Trophoblast cell (in vitro differentiated cells and primary cell): Measurements from ENCODE around the gene OR10G2.
"Not testable (repeated sequence)": the region's sequence is repeated elsewhere in the genome, so short reads cannot be mapped to it uniquely, and the experiment has no call there.

Source experiments
- DNase-seq, 2 donors: peaks; one replicate each; pipeline ENCODE4 v3.0.0-alpha.2; 2016
- H2AFZ ChIP-seq: 2 replicates; pipeline ENCODE4 v1.6.1; 2013; ENCODE audit warnings: low read length, moderate library complexity, mild to moderate bottlenecking; ENCODE audit not compliant: insufficient read depth, poor library complexity
- H2AK5ac ChIP-seq: 2 replicates; pipeline ENCODE4 v1.6.1; 2013; ENCODE audit warnings: mild to moderate bottlenecking, low read length
- H2BK120ac ChIP-seq: 2 replicates; pipeline ENCODE4 v1.6.1; 2013; ENCODE audit warnings: low read length, mild to moderate bottlenecking, moderate library complexity; ENCODE audit not compliant: insufficient read depth, poor library complexity
- H2BK12ac ChIP-seq: 2 replicates; pipeline ENCODE4 v1.6.1; 2013; ENCODE audit warnings: mild to moderate bottlenecking, low read length, moderate library complexity
- H2BK5ac ChIP-seq: 2 replicates; pipeline ENCODE4 v1.6.1; 2013; ENCODE audit warnings: low read length, low read depth, moderate library complexity, mild to moderate bottlenecking; ENCODE audit not compliant: poor library complexity
- H3K14ac ChIP-seq: 2 replicates; pipeline ENCODE4 v1.6.1; 2013; ENCODE audit warnings: mild to moderate bottlenecking, low read length
- H3K18ac ChIP-seq: 2 replicates; pipeline ENCODE4 v1.6.1; 2013; ENCODE audit warnings: mild to moderate bottlenecking, low read length
- H3K23ac ChIP-seq: 2 replicates; pipeline ENCODE4 v1.6.1; 2013; ENCODE audit warnings: low read length
- H3K27ac ChIP-seq: 2 replicates; pipeline ENCODE4 v1.5.1; 2013; ENCODE audit warnings: low read depth, mild to moderate bottlenecking, inconsistent platforms, low read length, moderate library complexity
- H3K27me3 ChIP-seq: 2 replicates; pipeline ENCODE4 v1.6.1; 2013; ENCODE audit warnings: inconsistent platforms, mild to moderate bottlenecking, low read length, moderate library complexity; ENCODE audit not compliant: insufficient read depth
- H3K36me3 ChIP-seq, 2 experiments: 1 replicate in 1 of 2; 2 replicates in 1 of 2; pipeline ENCODE4 v1.6.1; 2013; ENCODE audit warnings: low read length in 2 of 2, mild to moderate bottlenecking in 2 of 2, moderate library complexity in 1 of 2; ENCODE audit not compliant: insufficient read depth in 2 of 2, control insufficient read depth in 1 of 2
- H3K4ac ChIP-seq: 2 replicates; pipeline ENCODE4 v1.6.1; 2013; ENCODE audit warnings: low read depth, mild to moderate bottlenecking, low read length, moderate library complexity
- H3K4me1 ChIP-seq, 2 experiments: 1 replicate in 1 of 2; 2 replicates in 1 of 2; pipeline ENCODE4 v1.6.1; 2013; ENCODE audit warnings: low read length in 2 of 2, mild to moderate bottlenecking in 2 of 2, moderate library complexity in 1 of 2; ENCODE audit not compliant: insufficient read depth in 2 of 2, control insufficient read depth in 1 of 2
- H3K4me2 ChIP-seq: 2 replicates; pipeline ENCODE4 v1.6.1; 2013; ENCODE audit warnings: inconsistent platforms, mild to moderate bottlenecking, low read length, moderate library complexity
- H3K4me3 ChIP-seq: 2 replicates; pipeline ENCODE4 v1.5.1; 2013; ENCODE audit warnings: mild to moderate bottlenecking, low read depth, low read length, inconsistent platforms
- H3K79me1 ChIP-seq: one replicate; pipeline ENCODE4 v1.6.1; 2013; ENCODE audit warnings: low read length
- H3K79me2 ChIP-seq: 2 replicates; pipeline ENCODE4 v1.6.1; 2013; ENCODE audit warnings: low read length, mild to moderate bottlenecking; ENCODE audit not compliant: control insufficient read depth, insufficient read depth, poor library complexity
- H3K9ac ChIP-seq: 2 replicates; pipeline ENCODE4 v1.6.1; 2013; ENCODE audit warnings: mild to moderate bottlenecking, low read length
- H3K9me3 ChIP-seq: 2 replicates; pipeline ENCODE4 v1.6.1; 2013; ENCODE audit warnings: low read depth, mild to moderate bottlenecking, control low read depth, inconsistent platforms, low read length; ENCODE audit not compliant: insufficient read depth
- H4K12ac ChIP-seq: 2 replicates; pipeline ENCODE4 v1.6.1; 2013; ENCODE audit warnings: low read depth, mild to moderate bottlenecking, low read length, moderate library complexity
- H4K8ac ChIP-seq: 2 replicates; pipeline ENCODE4 v1.6.1; 2013; ENCODE audit warnings: low read depth, mild to moderate bottlenecking, low read length, moderate library complexity
- H4K91ac ChIP-seq: one replicate; pipeline ENCODE4 v1.6.1; 2013; ENCODE audit warnings: low read depth, mild to moderate bottlenecking, low read length, moderate library complexity
- WGBS: extraction: QIAGEN DNeasy Blood & Tissue Kit; methylation state at CpG from one replicate; pipeline ENCODE4 v1.1.7; 2013; ENCODE audit warnings: missing lambda C conversion rate; ENCODE audit not compliant: insufficient read length, insufficient coverage; ENCODE audit errors: extremely low coverage; 5-methylcytosine and 5-hydroxymethylcytosine counted together

OR10G2 gene

GRCh38 chr14:21602181-21602580 is 32.6 kb downstream of the OR10G2 start:
- not testable (repeated sequence) for H3K23ac ChIP-seq, H2AK5ac ChIP-seq, H4K91ac ChIP-seq, H3K4me3 ChIP-seq, H2BK12ac ChIP-seq, H3K27ac ChIP-seq, H2AFZ ChIP-seq, H3K4me1 ChIP-seq, H3K18ac ChIP-seq, H3K4me2 ChIP-seq, H3K14ac ChIP-seq, H2BK120ac ChIP-seq, H3K36me3 ChIP-seq, H3K27me3 ChIP-seq, H3K9ac ChIP-seq, H3K79me2 ChIP-seq, H3K4ac ChIP-seq, H3K79me1 ChIP-seq, H4K12ac ChIP-seq, DNase-seq, H4K8ac ChIP-seq, H3K9me3 ChIP-seq, H2BK5ac ChIP-seq
- WGBS, result no CpG with 5 or more reads among the region's 8 CpGs

GRCh38 chr14:21589317-21589716 is 45.4 kb downstream of the OR10G2 start:
- H3K4me1 ChIP-seq, result no peaks in the 10 kb centered on the region
- H2AK5ac ChIP-seq, result no peak overlapping the region
- no peaks in the 10 kb centered on the region for H3K27me3 ChIP-seq
- no peak overlapping the region for H2BK12ac ChIP-seq
- H4K91ac ChIP-seq, result no peak overlapping the region
- peaks cover 3% of the 10 kb centered on the region for H3K9me3 ChIP-seq
- no peak overlapping the region for H3K4me3 ChIP-seq
- H3K79me2 ChIP-seq, result no peaks in the 10 kb centered on the region
- no peak overlapping the region for H2BK5ac ChIP-seq
- H4K12ac ChIP-seq, result no peak overlapping the region
- H3K9ac ChIP-seq, result no peak overlapping the region
- H3K36me3 ChIP-seq, result no peaks in the 10 kb centered on the region
- H3K4me2 ChIP-seq, result no peak overlapping the region
- H3K4ac ChIP-seq, result no peak overlapping the region
- DNase-seq, result peak; percentile 71 to 74
- H2AFZ ChIP-seq, result no peak overlapping the region
- no peak overlapping the region for H3K14ac ChIP-seq
- WGBS, result no CpG with 5 or more reads among the region's 4 CpGs
- no peak overlapping the region for H3K18ac ChIP-seq
- no peaks in the 10 kb centered on the region for H3K79me1 ChIP-seq
- no peak overlapping the region for H3K23ac ChIP-seq
- no peak overlapping the region for H4K8ac ChIP-seq
- no peak overlapping the region for H3K27ac ChIP-seq
- no peak overlapping the region for H2BK120ac ChIP-seq
